GM23248 (cell line): ENCODE results near the gene ANTXR2.

Experiments used
- EZH2 ChIP-seq: fragments of 200-600 bp; sonication (generic); IDR thresholded peaks from 2 replicates; pipeline ENCODE4 v1.6.1; 2018; ENCODE audit warnings: antibody characterized with exemption, mild to moderate bottlenecking; ENCODE audit not compliant: insufficient read depth, poor library complexity, severe bottlenecking
- EZH2phosphoT487 ChIP-seq: fragments of 200-600 bp; sonication (generic); IDR thresholded peaks from 2 replicates; pipeline ENCODE4 v1.6.1; 2018; ENCODE audit warnings: antibody characterized with exemption, moderate library complexity, mild to moderate bottlenecking, low read depth; ENCODE audit not compliant: insufficient read depth

- TF ChIP-seq EZH2 (no peak), EZH2phosphoT487 (no peak)
Observed at GRCh38 chr4:79949178-79949577, 123.9 kb downstream of the ANTXR2 start.
